ENCODE measurements around the gene SLC23A3.

SLC23A3 gene

DNA sequence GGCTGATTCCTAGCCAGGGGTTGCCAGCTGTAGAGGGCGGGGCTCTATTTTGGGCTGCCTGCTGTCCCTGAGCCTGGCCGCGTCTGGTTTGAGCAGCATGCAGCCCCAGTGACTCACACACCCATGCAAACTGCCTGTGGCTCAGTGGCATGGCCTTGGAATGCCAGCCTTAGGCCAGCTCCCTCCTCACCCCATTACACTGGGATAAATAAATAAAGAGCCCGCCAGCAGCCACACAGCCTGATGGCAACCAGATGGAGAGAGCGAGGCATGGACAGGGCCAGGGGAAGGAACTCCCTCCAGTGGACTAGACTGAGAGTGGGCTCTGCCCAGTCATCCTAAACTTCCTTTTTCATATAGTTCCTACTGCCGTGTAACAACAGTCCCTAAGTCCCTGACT lies 27.5 kb downstream of the SLC23A3 start:
- DNase-seq (ENCODE audit: low read depth, low spot score), result peak; percentile 57

DNA sequence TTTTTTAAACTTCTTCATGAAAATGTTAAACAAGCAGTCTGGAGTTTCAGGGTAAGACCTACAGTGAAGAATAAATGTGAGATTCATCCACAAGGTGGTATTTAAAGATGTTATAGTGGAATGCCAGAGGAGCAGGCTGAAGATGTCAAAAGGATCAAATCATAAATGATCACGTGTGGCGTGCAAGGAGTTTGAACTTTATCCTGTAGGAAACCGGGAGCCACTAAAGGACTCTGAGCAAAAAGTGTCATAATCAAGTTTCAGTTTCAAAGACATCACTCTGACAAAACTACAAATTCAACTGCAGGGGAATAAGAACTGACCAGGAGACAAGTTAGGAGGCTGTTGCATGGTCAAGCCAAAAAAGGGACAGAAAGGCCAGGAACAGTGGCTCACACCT lies 29.1 kb downstream of the SLC23A3 start:
- DNase-seq (ENCODE audit: low read depth, low spot score), result no peak

DNA sequence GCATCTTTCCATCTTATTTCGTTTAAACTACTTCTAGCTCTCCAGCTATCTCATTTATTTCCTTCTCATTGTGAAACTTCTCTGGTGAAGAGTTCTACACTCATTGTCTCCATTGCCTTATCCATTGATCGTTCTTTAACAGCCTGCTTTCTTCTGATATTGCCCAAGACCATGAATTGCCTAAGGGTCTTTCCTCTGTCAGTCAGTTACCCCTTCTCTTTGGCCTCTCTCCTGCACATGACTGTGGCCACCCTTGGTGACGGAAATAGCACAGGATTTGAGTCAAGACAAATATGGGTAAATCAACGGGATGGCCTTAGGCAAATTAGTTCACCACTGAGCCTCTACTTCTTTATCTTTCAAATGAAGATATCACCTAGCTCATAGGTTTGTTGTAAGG lies 35.9 kb downstream of the SLC23A3 start:
- DNase-seq (ENCODE audit: low read depth, low spot score), result no peak

DNA sequence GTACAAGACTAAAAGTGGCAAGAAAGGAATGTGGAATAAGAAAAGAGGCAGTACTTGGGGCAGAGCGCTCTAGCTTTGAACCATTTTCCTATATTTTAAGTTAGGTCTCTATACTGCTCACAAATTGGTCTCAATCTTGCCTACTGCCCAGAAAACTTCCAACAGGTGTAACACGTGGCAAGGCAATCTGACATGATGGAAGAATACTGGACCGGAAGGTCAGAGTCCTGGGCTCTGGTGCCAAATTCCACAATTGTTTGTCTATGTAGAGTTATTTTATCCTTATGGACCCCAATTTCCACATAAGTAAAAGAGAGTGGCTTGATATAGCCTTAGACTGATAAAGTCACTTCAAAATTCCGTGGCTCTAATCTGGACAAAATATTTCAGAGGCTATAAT lies 38.1 kb downstream of the SLC23A3 start:
- DNase-seq (ENCODE audit: low read depth, low spot score), result no peak

DNA sequence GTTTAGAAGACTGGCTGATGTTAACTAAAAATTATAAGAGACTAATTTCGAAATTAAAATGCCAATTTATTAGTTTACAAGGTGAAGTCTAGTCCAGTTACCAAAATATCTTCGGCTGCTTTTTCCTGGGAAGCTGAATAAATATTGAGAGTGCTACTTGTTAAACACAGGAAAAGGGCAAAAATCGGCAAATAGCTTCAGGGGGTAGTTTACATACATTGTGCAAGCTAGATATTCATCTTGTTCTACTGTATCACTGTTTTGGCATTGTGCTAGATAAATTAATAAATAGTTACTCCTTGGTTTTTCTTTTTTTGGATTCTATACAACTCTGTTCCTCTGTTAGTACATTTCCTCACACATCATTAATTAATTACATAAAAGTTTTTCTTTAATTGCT lies 38.5 kb downstream of the SLC23A3 start:
- DNase-seq (ENCODE audit: low read depth, low spot score), result no peak

DNA sequence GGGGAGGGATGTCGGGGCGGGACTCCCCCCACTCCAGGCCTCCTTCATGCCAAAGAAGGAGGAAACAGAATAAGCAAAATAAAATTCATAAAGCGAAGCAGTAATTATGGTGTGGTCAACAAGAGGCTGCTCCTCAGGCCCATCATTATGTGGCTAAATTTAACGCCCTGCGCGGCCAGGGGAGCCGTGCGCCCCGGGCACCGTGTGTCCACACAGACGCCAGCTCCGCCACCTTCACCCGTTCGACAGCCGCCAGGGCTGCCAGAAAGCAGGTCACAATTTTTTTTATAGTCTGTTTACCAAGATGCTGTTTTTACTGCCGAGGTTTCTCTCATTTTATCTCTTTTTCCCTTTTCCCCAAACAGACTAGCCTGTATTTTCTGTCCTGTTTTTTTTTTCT lies 40.2 kb downstream of the SLC23A3 start:
- DNase-seq (ENCODE audit: low read depth, low spot score), result no peak

DNA sequence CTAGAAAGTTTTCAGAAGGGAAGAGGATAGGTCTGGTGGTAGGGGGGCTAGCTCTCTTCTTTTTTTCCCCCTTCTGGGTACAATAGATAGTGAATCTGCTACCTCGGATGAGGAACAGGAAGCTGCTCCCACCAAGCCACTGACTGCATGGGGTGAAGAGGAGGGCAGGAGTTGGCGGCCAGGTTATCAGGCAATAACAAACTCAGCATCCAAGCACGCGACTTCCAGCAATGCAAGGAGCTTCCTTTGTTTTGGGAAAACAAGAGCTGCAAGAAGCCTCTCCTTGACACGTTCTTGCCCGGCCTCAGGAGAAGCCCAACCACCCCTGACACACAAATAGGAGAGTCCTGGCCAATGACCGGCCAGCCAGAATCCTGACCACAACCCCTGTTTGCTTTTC lies 41.4 kb downstream of the SLC23A3 start:
- DNase-seq (ENCODE audit: low read depth, low spot score), result no peak

DNA sequence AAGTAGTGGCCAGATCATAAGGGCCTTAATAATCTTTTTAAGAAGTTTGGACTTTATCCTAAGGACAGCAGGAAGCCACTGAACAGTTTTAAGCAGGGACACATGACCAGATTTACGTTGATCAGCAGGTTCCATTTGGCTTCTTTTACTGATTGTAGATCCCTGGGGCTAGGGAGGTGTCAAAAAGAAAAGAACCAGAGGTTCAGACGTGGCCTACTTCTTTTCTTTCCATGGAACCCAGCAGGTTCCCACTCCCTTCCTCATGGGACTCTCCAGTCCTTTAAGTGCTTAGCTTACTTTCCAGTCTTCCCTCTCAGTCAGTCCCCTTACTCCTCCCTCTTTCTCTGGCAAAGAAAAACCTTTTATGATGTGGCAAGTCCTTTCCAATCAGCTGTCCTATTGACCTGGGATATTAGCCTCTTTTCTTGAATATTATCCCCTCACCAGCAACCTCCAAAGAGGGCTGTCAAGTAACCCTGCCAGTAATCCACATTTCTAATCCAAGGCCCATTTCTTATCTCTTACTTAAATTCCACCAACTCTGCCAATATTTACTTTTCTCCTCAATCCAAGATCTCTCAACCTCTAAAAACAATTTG lies 42.7 kb downstream of the SLC23A3 start:
- no peak for DNase-seq (ENCODE audit: low read depth, low spot score)

DNA sequence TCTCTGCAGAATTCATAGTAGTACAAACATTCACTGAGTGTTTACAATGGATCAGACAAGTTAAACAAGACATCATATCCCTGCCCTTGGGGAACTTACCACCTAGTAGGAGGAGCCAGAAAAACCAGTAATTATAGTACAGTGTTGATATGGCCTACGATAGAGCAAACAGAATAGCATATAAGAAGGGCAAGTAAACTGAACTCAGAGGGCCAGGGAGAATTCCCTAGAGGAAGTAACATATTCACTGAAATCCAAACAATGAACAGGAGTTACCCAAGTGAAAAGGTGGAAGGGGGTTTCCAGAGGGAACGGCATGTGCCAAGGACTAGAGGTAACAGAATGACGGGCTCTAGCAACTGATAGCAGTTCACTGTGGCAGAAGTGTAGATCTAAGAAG lies 43.3 kb downstream of the SLC23A3 start:
- DNase-seq (ENCODE audit: low read depth, low spot score), result no peak

DNA sequence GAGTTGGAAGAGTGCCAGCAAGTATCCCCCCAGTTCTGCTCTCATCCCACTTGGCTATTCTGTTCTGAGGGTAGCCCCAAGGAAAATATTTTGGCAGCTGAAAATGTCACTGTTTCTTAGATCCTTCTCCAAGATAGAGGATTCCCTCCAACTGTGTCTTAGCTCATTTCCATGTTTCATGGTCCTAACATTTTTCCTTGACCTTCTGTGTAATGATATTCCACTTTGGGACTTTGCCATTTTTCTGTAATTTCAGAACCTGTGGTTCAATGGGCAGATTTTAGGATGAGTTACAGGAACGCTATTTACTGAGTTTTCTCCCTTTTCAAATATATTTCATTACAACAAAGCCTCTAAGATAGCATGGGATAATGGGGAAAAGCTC lies 44.0 kb downstream of the SLC23A3 start:
- no peak for DNase-seq (ENCODE audit: low read depth, low spot score)

DNA sequence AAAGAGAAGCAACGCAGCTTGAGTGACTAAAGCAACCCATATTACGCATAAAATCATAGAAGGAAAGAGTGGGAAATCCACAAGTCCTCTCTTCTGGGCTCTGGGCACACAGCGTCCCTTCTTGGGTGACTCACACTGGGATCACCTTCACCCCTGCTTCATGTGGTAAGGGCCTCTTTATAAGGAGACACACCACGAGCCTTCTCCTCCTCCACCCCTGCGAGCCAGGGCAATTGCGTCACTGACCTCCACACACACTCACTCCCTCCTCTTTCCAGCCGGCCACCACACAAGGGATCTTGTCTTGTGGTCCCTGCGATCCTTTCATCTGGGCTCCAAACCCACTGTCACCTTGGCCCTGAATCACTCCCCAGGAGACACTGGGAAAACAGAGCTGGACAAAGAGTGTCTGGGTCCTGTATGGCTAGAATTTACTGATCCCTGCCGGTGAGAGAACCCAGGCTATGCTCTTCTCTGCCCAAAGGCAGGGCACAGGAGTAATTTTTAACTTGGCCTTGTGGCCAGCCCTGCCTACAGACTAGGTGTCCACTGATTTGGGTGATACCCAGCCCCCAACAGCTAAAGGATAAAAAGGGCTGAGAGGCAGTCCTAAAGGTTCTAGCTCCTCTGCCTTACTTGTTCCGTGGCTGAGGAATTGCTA lies 44.5 kb downstream of the SLC23A3 start:
- peak; percentile 26 for DNase-seq (ENCODE audit: low read depth, low spot score)

DNA sequence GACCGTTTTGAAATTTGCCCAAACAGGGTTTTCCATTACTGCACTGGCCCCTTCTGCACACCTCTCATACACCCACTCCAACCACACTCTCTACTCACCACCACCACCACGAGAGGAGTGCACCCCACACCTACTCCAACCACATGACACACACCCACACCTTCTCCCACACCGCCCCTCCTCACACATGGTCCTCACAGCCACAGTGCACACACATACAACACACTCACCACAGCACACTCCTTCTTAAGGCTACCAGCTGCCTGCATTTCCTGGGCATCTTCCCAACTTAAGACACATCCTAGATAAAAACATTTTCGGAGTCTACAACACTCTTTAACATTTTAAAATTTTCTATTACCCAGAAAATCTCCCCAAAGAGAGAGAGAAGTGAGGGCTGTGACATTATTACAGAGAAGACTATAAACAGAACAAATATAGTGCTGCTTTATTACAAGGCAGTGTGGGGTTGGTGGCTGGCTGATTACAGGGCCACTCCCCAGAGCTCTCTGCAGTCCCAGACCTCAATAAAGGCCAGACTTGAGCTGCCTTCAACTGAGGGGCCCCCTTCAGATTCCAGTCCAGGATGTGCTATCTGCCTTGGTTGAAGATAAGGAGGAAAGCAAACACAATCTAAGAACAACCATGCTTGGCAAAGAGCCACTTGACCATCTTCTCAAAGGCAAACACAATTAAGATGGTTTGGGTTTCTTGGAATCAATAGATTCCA lies 45.3 kb downstream of the SLC23A3 start:
- DNase-seq (ENCODE audit: low read depth, low spot score), result no peak

DNA sequence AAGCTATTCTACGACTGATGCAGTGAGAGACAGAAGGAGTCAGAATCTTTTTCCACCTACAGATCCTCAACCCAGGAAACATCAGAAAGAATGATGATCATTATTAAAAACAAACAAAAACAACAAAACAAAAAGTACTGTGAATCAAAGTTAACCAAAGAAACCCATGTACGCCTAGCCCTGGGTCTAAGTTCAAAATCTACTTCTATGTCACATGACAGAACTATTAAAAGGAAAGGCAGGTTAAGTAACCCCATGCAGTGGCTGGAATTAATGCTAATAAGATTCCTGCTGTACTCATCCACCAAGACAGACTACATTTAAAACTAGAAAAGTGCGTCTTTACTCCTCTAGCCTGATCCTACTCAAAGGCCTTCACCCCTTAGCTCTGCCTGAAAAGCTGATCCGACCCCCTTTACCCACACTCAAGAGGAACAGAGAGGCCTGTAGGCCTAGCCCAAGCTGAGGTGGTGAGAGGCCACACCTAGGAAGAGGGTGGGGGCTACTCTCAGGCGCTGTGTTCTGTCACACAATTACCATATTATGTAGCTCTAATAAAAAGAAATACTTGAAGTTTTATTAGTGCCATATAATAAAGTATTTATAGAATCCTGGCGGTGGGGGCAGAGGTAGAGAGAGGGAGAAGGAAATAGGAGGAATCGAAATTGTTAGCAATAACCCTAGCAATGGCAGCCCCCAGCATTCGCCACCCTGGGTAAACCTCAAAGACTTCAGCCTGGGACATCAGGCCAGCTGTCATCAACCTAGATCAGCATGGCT lies 46.3 kb downstream of the SLC23A3 start:
- no peak for DNase-seq (ENCODE audit: low read depth, low spot score)

DNA sequence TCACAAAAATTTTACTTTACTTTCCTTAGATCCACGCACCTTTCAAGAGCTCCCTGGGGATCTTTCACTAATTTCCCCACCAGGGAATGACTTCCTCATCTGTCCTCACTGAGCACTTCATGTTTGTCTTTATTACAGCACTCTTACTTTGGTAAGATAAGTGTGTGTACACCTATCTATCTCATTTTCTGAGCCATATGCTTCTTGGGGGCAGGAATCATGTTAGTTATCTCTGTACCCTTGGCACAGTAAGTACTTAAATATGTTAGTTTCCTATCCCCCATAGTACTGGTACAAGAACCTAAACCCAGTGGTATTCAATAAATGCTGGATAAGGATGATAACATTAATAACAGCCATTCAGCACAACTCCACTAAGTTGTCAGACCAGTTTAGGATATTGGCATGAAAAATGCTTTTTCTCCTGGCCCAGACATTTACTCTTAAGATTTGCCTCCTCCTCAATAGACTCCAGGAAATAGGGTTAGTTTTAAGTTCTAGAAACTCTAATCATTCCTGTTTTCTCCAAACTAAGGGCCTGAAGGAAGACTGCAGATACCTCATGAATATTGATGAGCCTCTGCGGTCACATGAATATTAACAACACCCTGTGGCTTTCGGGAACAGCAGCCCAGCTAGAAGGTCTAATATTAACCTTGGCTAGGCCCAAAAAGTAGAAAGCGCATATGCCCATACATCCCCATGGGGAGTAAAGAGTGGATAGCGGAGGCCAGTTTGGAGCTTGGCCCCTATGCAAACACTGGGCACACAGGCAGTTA lies 47.4 kb downstream of the SLC23A3 start:
- DNase-seq (ENCODE audit: low read depth, low spot score), result no peak

DNA sequence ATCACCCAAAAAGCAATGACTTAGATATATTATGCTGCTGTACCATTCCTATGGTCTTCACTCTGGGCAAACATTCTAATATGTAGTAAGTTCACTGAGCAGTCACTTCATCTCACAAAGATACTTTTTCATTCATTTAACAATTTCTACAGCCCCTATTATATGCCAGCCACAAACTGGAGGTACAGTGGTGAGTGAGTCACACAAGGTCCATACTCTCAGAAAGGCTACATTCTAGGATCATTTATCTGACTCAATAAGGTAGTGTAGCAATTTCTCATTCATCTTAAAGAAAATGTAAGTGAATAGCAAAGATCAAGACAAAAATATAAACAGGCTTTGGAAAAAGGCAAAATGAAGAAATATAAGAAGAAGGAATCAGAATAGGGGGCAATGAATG lies 49.7 kb downstream of the SLC23A3 start:
- no peak for DNase-seq (ENCODE audit: low read depth, low spot score)

DNA sequence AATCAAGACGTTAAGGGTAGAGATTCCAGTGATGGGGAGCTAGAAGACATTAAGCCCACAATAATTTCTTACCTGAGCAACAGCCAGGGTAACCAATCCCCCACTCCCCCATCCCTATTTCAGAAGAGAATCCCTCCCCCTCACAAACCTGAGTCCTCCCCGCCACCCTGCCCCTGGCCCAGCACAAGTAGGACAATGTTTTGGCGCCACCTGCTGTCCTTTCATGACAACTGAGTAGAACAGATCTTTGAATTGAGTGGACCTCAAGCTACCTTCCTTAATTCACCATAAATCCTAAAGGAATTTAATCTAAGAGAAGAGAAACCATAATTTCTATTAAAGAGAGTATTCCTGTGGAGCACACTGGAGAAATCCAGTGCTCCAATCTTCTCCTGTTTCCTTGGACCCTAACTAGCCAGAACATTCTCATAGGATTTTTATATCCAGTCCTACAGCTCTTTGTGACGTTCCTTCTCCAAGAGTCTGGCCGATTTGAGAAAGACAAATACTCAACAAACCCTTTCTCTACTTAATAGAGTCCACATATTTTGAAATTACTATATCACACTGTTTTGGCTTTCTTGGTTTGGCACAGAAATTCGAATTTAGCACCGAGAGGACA lies 50.3 kb downstream of the SLC23A3 start:
- peak; percentile 21 for DNase-seq (ENCODE audit: low read depth, low spot score)

DNA sequence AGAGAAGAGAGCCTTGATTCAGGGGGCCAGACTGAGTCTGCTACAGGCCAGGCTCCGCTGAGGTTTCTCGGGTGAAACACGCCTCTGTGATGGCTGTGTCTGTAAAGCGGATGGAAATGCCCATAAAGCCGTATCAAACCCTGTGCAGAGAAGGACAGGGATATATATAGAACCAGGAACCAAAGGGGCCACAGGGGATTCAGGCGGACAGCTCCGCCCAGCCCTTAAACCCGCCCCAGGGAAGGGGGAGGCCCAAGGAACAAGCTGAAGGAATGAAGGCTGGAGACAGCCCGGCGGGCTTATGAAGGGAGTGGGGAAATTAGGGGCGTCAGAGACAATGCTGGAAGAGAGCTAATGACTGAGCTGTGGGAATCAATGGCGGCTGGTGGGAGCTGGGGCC lies 51.3 kb downstream of the SLC23A3 start:
- no peak for DNase-seq (ENCODE audit: low read depth, low spot score)

DNA sequence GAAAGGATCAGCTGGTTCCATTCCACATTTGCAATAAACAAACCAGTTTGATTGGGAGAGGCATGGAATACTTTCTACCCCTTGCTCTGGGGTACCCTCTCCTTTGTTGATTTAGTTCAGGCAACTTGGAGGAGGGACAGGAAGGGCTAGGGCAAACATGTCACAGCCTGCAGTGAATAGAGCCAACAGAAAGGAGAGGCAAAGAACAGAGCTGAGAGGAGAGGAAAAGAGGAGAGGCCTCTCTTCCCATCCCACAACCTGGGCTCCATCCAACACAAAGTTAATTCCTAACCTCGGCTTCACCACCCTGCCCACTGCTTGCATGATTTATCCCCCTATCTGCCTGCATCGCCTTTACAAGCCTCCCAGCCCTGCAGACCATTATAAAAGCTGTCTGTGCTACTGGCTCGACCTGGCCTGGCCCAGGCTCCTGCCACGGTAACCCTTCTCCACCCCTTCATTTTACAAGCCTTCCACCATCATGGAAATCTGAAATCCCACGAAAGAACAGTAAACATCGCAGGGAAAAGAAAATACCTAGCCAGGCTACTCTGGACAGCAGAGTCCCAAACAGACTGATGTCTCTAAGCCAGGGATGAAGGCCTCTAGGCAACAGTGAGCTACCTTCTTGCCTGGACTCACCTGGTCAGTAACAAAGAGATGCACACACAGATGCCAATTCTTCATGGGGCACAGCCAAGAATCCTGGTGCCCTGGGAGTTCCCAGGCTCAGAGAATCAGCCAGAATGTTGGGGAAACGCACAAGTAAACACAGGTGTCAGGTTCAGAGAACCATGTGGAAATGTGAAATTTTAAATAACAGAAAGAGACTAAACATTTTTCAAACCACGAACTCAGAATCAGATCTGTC lies 52.8 kb downstream of the SLC23A3 start:
- no peak for DNase-seq (ENCODE audit: low read depth, low spot score)

DNA sequence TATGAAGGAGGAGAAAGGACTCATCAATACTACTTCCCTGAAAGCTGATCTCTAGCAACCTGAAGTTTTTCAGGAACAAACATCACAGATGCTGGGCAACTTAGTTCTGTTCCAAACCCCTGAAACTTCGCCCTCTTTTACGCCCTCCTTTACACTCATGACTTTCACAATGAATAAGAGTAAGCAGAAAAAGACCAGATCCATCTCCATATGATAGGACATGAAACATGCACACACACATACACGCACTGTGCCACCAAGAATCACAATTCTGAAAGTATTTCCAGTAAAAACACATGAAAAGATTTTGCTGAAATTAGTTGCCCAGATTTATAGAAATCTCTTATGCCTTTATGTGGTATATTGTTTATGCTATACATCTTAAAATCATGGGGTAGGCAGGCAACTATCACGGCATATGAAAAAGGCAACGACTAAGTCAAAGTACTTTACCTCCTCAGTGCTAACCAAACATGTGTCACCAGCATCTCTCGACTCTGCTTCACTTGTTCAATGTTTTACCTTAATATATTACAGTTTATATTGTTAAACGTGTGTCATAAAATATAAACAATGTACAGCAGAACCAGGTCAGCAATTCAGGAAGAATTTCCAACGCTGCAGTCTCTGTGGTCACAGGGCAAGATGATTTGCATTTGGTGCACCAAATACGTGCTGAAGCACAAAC lies 57.0 kb downstream of the SLC23A3 start:
- DNase-seq (ENCODE audit: low read depth, low spot score), result no peak

DNA sequence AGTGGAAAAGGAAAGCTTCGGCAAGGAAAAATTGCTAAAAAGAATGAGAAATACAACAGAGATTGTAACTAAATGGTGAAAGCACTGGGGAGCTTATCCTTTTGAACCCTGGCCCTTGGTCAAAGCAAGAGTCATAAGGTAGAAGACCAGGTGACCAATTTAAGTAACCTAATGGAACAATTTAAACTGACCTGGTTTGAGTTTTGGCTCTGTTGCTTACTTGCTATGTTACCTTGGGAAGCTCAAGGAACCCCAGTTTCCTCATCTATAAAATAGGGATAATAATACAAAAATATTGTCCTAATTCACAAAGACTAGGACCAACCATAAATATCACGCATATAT lies 57.8 kb downstream of the SLC23A3 start:
- DNase-seq (ENCODE audit: low read depth, low spot score), result no peak
